Adrenal gland (tissue), 12 donors: Measurements from ENCODE around the gene AKAP13. TPM values are rescaled to one million over a fixed set of nuclear protein-coding genes. Genes with fewer than 3 reads are reported as not detected.

ENCODE experiments used
- DNase-seq, 7 donors: peaks; one replicate each; pipeline ENCODE4 v3.0.0-alpha.2; 2019 to 2020
- H3K27ac ChIP-seq, 5 donors: fragments of 200-600 bp; sonication (generic) in 4 of 5; 1 replicate in 3 of 5; 2 replicates in 2 of 5; pipeline versions ENCODE4 v1.5.1 to v1.8.0; 2016 to 2020; ENCODE audit warnings: mild to moderate bottlenecking in 1 of 5
- H3K27me3 ChIP-seq: fragments of 200-600 bp; 2 replicates; pipeline ENCODE4 v1.8.0; 2021
- H3K36me3 ChIP-seq, 2 donors: fragments of 200-600 bp; replicated peaks in 1 of 2; 1 replicate in 1 of 2; 2 replicates in 1 of 2; pipeline versions ENCODE4 v1.5.1 to v1.8.0; 2018 to 2022
- H3K4me1 ChIP-seq, 2 donors: fragments of 200-600 bp; replicated peaks in 1 of 2; 1 replicate in 1 of 2; 2 replicates in 1 of 2; pipeline versions ENCODE4 v1.5.1 to v1.8.0; 2018 to 2021
- H3K4me3 ChIP-seq, 4 donors: fragments of 200-600 bp; sonication (generic) in 3 of 4; one replicate each; pipeline ENCODE4 v1.5.1; 2016 to 2018
- H3K9me3 ChIP-seq, 3 donors: fragments of 200-600 bp; sonication (generic) in 1 of 3; replicated peaks in 1 of 3; 1 replicate in 2 of 3; 2 replicates in 1 of 3; pipeline versions ENCODE4 v1.5.1 to v1.8.0; 2016 to 2021
- CTCF ChIP-seq, 6 experiments: fragments of 450-650 bp in 4 of 6; fragments of 200-600 bp in 2 of 6; sonication (generic) in 1 of 6; IDR thresholded peaks; 1 replicate in 5 of 6; 2 replicates in 1 of 6; pipeline versions ENCODE4 v1.5.1 to v1.8.0; 2016 to 2021; ENCODE audit warnings: antibody characterized with exemption in 6 of 6, mild to moderate bottlenecking in 2 of 6, moderate library complexity in 1 of 6
- POLR2A ChIP-seq, 2 donors: fragments of 450-650 bp; IDR thresholded peaks; one replicate each; pipeline ENCODE4 v1.6.1; 2017; ENCODE audit warnings: antibody characterized with exemption in 2 of 2, mild to moderate bottlenecking in 2 of 2, moderate library complexity in 1 of 2
- WGBS, 4 donors: extraction: QIAGEN DNeasy Blood & Tissue Kit in 2 of 4; methylation state at CpG; one replicate each; pipeline versions ENCODE4 v1.1.5 to v1.1.7; 2013 to 2017; 5-methylcytosine and 5-hydroxymethylcytosine counted together
- intact Hi-C, 2 donors: fragments of 100-400 bp; cut with DNase I; formaldehyde crosslinking; loops; one replicate each; pipeline versions ENCODE4 v1.14.1 to v1.15.0; 2022 to 2023
- polyA plus RNA-seq, 3 donors: library from polyadenylated mRNA; stranded (reverse); fragments of 200-250 nt in 2 of 3; fragments of 350-450 nt in 1 of 3; fragmentation: Illumina TruSeq in 1 of 3; extraction: RNeasy Lipid Tissue Mini Kit (QIAGEN cat#74804) in 1 of 3; gene quantifications; one replicate each; pipeline ENCODE4 v1.2.3, GENCODE V29; 2013 to 2014
- total RNA-seq, 9 donors: library from RNA; depleted of rRNA in 4 of 9; stranded (reverse); fragments of >200 nt in 4 of 9; fragments of 120-200 nt in 1 of 9; fragmentation: NEBNext Ultra II Directional in 1 of 9; extraction: Animal tissue kit (Norgen Biotek cat#: 25700) in 1 of 9; gene quantifications; one replicate each; pipeline versions ENCODE4 v1.1.0 to v1.2.4, GENCODE V29; 2013 to 2023
- donor health status: healthy with polysubstance abuse.
- donor health status: Bipolar disorder and iron deficiency.
- donor health status: DM: yes; HTN: yes; CAD: no.
- donor health status: DM: no; HTN: no; CAD: no.
- donor health status: DM: no; HTN: no; CAD: no.
- donor health status: DM: yes; HTN: yes; CAD: no.

Gene AKAP13
- total and polyA plus RNA-seq, 12 donors, result 42.7 to 144 (median 89.2) TPM

DNA sequence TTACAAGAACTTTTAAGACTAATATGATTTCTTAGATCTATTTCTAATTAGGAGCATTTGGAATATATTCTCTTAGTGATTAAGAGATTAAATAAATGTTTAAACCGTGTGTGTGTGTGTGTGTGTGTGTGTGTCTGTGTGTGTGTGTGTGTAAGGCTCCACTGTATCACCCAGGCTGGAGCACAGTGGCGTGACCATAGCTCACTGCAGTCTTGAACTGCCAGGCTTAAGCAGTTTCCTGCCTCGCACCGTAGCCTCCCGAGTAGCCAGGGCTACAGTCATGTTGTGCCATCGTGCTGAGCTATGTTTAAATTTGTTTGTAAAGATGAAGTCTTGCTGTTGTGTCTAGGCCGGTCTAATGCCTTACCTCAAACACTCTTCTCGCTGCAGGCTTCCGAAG is 305.0 kb downstream of the AKAP13 start:
- Histone ChIP-seq H3K4me3 (no peak overlapping the region), H3K4me1 (peaks cover 8 to 20% of the 10 kb centered on the region in 2 donors), H3K27ac (no peak overlapping the region), H3K36me3 (peaks cover 0 to 44% of the 10 kb centered on the region in 2 donors), H3K27me3 (no peaks in the 10 kb centered on the region), H3K9me3 (no peaks in the 10 kb centered on the region)
- 89 to 92% (median 91%) methylated on average over 6 to 9 of the region's 9 CpGs for WGBS, 4 donors
- TF ChIP-seq POLR2A (IDR thresholded peaks at IDR 0.05) (no peak), CTCF (IDR thresholded peaks at IDR 0.05) (no peak)
- DNase-seq, result no peak
- intact Hi-C loops, result no loop called here

- peaks cover 8 to 38% of the 10 kb centered on the region in 2 donors for H3K4me1 ChIP-seq
- H3K36me3 ChIP-seq, result peaks cover 0 to 44% of the 10 kb centered on the region in 2 donors
- no peak overlapping the region for H3K4me3 ChIP-seq
- DNase-seq, result no peak
- no peak for TF ChIP-seq POLR2A (IDR thresholded peaks at IDR 0.05)
- no peak for TF ChIP-seq CTCF (IDR thresholded peaks at IDR 0.05)
- H3K27me3 ChIP-seq, result no peaks in the 10 kb centered on the region
- H3K9me3 ChIP-seq, result no peaks in the 10 kb centered on the region
- H3K27ac ChIP-seq, result no peak overlapping the region
- 79 to 93% (median 86%) methylated on average over 2 of the region's 2 CpGs for WGBS, 4 donors
- intact Hi-C loops, result no loop called here
These were observed 306.9 kb downstream of the AKAP13 start for GRCh38 chr15:85687329-85687728.

GRCh38 chr15:85688711-85689110 is 308.3 kb downstream of the AKAP13 start:
- Histone ChIP-seq H3K4me3 (no peak overlapping the region), H3K9me3 (no peaks in the 10 kb centered on the region), H3K27me3 (no peaks in the 10 kb centered on the region), H3K27ac (peak overlapping the region in 3 of 5 donors; percentile 5 to 68 (median 51)), H3K4me1 (peaks cover 8 to 50% of the 10 kb centered on the region in 2 donors), H3K36me3 (peaks cover 0 to 42% of the 10 kb centered on the region in 2 donors)
- TF ChIP-seq POLR2A (IDR thresholded peaks at IDR 0.05) (no peak), CTCF (IDR thresholded peaks at IDR 0.05) (no peak)
- WGBS, 4 donors, result 41 to 46% (median 43%) methylated on average over 3 of the region's 3 CpGs
- no peak for DNase-seq
- intact Hi-C loops, result no loop called here

DNA sequence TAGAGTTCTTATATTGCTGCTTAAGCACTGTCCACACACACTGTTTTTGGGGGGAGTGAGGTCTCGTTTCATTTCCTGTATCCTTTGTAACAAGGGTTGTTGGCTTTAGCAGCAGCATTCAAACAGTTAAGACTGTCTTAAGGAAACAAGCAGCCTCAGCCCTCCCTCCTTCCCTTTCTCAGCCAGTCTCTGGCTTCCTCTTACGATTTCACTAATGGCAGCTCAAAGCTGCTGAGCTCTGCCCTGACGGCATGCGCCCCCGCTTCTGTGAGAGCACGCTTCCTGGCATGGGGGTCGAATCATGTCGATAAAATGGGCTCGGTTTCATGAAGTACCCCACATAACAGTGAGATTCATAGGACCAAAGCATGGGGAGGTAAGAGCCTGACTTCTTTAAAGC is 309.3 kb downstream of the AKAP13 start:
- peak in 1 of 2 donors; percentile 15 for TF ChIP-seq POLR2A (IDR thresholded peaks at IDR 0.05)
- no peak for TF ChIP-seq CTCF (IDR thresholded peaks at IDR 0.05)
- WGBS, 4 donors, result 2 to 21% (median 7%) methylated on average over 8 to 9 of the region's 9 CpGs
- no peaks in the 10 kb centered on the region for H3K9me3 ChIP-seq
- peaks cover 0 to 45% of the 10 kb centered on the region in 2 donors for H3K36me3 ChIP-seq
- no peaks in the 10 kb centered on the region for H3K27me3 ChIP-seq
- H3K4me1 ChIP-seq, result peaks cover 8 to 58% of the 10 kb centered on the region in 2 donors
- intact Hi-C loops, result no loop called here
- peak overlapping the region in 2 of 4 donors; percentile 5 to 28 for H3K4me3 ChIP-seq
- DNase-seq, result peak in 4 of 7 donors; percentile 32 to 66 (median 44)
- peak overlapping the region in 4 of 5 donors; percentile 9 to 68 (median 32) for H3K27ac ChIP-seq
